Glomerular visceral epithelial cell (primary cell): Measurements from ENCODE around the gene KLHL11.
"Not testable (repeated sequence)": the region's sequence is repeated elsewhere in the genome, so short reads cannot be mapped to it uniquely, and the experiment has no call there.

Experiments used
- DNase-seq: peaks from one replicate; pipeline ENCODE4 v3.0.0-alpha.2; 2016; ENCODE audit errors: extremely low spot score

Gene KLHL11

GRCh38 chr17:41837761-41838538 lies 27.3 kb downstream of the KLHL11 start, which contains the start of gene KLHL10:
Gene KLHL10, plus strand, starts transcription at chr17:41837825. Its CDS starts 108 bp downstream, at chr17:41837933.
- no peak for DNase-seq

GRCh38 chr17:41836550-41837196 lies 28.6 kb downstream of the KLHL11 start:
- DNase-seq = no peak

GRCh38 chr17:41835800-41836549 lies 29.2 kb downstream of the KLHL11 start, which contains the start of gene NT5C3B:
Gene NT5C3B, minus strand, starts transcription at chr17:41836232. Its CDS starts 39 bp downstream, at chr17:41836193.
- DNase-seq = peak; percentile 62

- no peak for DNase-seq
These were observed 29.9 kb downstream of the KLHL11 start for GRCh38 chr17:41835214-41835799.

GRCh38 chr17:41829961-41830360 lies 35.3 kb downstream of the KLHL11 start:
- DNase-seq = not testable (repeated sequence)

GRCh38 chr17:41825175-41825845 lies 39.9 kb downstream of the KLHL11 start:
- no peak for DNase-seq

- DNase-seq = no peak
These were observed 41.1 kb downstream of the KLHL11 start for GRCh38 chr17:41824086-41824485.

GRCh38 chr17:41823580-41823979 lies 41.6 kb downstream of the KLHL11 start:
- DNase-seq = no peak

GRCh38 chr17:41823141-41823524 lies 42.1 kb downstream of the KLHL11 start:
- DNase-seq = no peak

GRCh38 chr17:41822216-41823140 lies 42.7 kb downstream of the KLHL11 start:
- DNase-seq = no peak

GRCh38 chr17:41821776-41822175 lies 43.4 kb downstream of the KLHL11 start:
- no peak for DNase-seq

GRCh38 chr17:41818024-41818423 lies 47.2 kb downstream of the KLHL11 start:
- DNase-seq = no peak

- DNase-seq = no peak
These were observed 48.4 kb downstream of the KLHL11 start for GRCh38 chr17:41816637-41817320.

- peak; percentile 89 for DNase-seq
These were observed 51.0 kb downstream of the KLHL11 start for GRCh38 chr17:41814195-41814594.

- DNase-seq = no peak
These were observed 51.5 kb downstream of the KLHL11 start for GRCh38 chr17:41813699-41814124.

- DNase-seq = no peak
These were observed 52.0 kb downstream of the KLHL11 start for GRCh38 chr17:41813152-41813680.

- DNase-seq = peak; percentile 65
These were observed 52.7 kb downstream of the KLHL11 start, which contains the start of gene FKBP10 for GRCh38 chr17:41812381-41813151. Gene FKBP10, plus strand, starts transcription at chr17:41813004. Its CDS starts 31 bp downstream, at chr17:41813035.
